ENCODE results near the gene NAV3.

Gene NAV3

GRCh38 chr12:77847680-77848431, 17.2 kb downstream of the NAV3 start:
- Histone ChIP-seq H3K4me1 (ENCODE audit: control insufficient read depth, low read length) (peaks cover 41% of the 10 kb centered on the region), H3K4me2 (ENCODE audit: low read length) (peak overlapping the region; percentile 89), H3K9me2 (replicated peaks; ENCODE audit: control insufficient read depth, low read length) (no peaks in the 10 kb centered on the region), H3K79me2 (ENCODE audit: control insufficient read depth, low read length) (no peaks in the 10 kb centered on the region), H3K4me3 (ENCODE audit: low read length) (peak overlapping the region; percentile 70), H3K27me3 (ENCODE audit: control insufficient read depth, low read length) (no peaks in the 10 kb centered on the region), H4K20me1 (ENCODE audit: control insufficient read depth, insufficient read depth, low read depth, low read length) (no peaks in the 10 kb centered on the region), H3K36me3 (ENCODE audit: control insufficient read depth, low read length) (no peaks in the 10 kb centered on the region), H3F3A (ENCODE audit: control insufficient read depth, insufficient read depth) (peaks cover 14% of the 10 kb centered on the region), H3K27ac (ENCODE audit: low read depth, low read length) (peak overlapping the region; percentile 91), H3K9me3 (ENCODE audit: control insufficient read depth, insufficient read depth, low read length) (no peaks in the 10 kb centered on the region)
- TF ChIP-seq CTCF (IDR thresholded peaks at IDR 0.05; ENCODE audit: low read depth, low read length, poor library complexity, severe bottlenecking) (no peak), EZH2phosphoT487 (IDR thresholded peaks at IDR 0.05; ENCODE audit: borderline replicate concordance, low read length) (no peak)

- Histone ChIP-seq H3K9me2 (replicated peaks; ENCODE audit: control insufficient read depth, low read length) (no peaks in the 10 kb centered on the region), H3K4me1 (ENCODE audit: control insufficient read depth, low read length) (peaks cover 38% of the 10 kb centered on the region)
- TF ChIP-seq EZH2phosphoT487 (IDR thresholded peaks at IDR 0.05; ENCODE audit: borderline replicate concordance, low read length) (no peak), CTCF (IDR thresholded peaks at IDR 0.05; ENCODE audit: low read depth, low read length, poor library complexity, severe bottlenecking) (no peak)
Measured at GRCh38 chr12:77850129-77850528, 19.4 kb downstream of the NAV3 start.

DNA sequence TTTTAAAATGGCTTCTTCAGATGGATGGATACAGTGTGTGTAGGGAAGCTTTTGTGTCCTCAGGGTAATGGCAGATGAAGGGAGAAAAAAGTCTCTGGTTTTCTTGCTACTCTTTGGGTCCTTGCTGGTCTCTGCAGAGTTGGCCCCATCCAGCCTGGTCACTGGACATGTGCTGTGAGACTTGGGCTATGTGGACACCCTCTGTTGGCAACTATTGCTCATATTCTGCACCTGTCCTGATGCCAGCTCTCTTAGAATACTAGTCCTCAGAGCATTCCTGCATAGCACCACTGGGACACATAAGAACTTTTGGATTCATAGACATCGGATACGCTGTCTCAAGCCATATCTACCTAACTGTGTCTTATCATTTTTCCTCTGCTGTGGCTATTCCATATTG, 20.0 kb downstream of the NAV3 start:
- peaks cover 14% of the 10 kb centered on the region for H3F3A ChIP-seq (ENCODE audit: control insufficient read depth, insufficient read depth)
- TF ChIP-seq CTCF (IDR thresholded peaks at IDR 0.05; ENCODE audit: low read depth, low read length, poor library complexity, severe bottlenecking) (no peak), EZH2phosphoT487 (IDR thresholded peaks at IDR 0.05; ENCODE audit: borderline replicate concordance, low read length) (no peak)
- H3K79me2 ChIP-seq (ENCODE audit: control insufficient read depth, low read length), result no peaks in the 10 kb centered on the region
- peaks cover 37% of the 10 kb centered on the region for H3K4me1 ChIP-seq (ENCODE audit: control insufficient read depth, low read length)
- H3K27me3 ChIP-seq (ENCODE audit: control insufficient read depth, low read length), result no peaks in the 10 kb centered on the region
- no peak overlapping the region for H3K27ac ChIP-seq (ENCODE audit: low read depth, low read length)
- H4K20me1 ChIP-seq (ENCODE audit: control insufficient read depth, insufficient read depth, low read depth, low read length), result no peaks in the 10 kb centered on the region
- H3K4me2 ChIP-seq (ENCODE audit: low read length), result no peak overlapping the region
- no peaks in the 10 kb centered on the region for H3K9me2 ChIP-seq (replicated peaks; ENCODE audit: control insufficient read depth, low read length)
- H3K36me3 ChIP-seq (ENCODE audit: control insufficient read depth, low read length), result no peaks in the 10 kb centered on the region
- H3K9me3 ChIP-seq (ENCODE audit: control insufficient read depth, insufficient read depth, low read length), result no peaks in the 10 kb centered on the region
- no peak overlapping the region for H3K4me3 ChIP-seq (ENCODE audit: low read length)

More at GRCh38 chr12:77850129-77850528, 19.4 kb downstream of the NAV3 start:
- H3K4me3 ChIP-seq (ENCODE audit: low read length), result no peak overlapping the region
- no peaks in the 10 kb centered on the region for H3K9me3 ChIP-seq (ENCODE audit: control insufficient read depth, insufficient read depth, low read length)
- no peaks in the 10 kb centered on the region for H3K36me3 ChIP-seq (ENCODE audit: control insufficient read depth, low read length)
- no peak overlapping the region for H3K27ac ChIP-seq (ENCODE audit: low read depth, low read length)
- no peaks in the 10 kb centered on the region for H3K79me2 ChIP-seq (ENCODE audit: control insufficient read depth, low read length)
- H3K27me3 ChIP-seq (ENCODE audit: control insufficient read depth, low read length), result no peaks in the 10 kb centered on the region
- H3F3A ChIP-seq (ENCODE audit: control insufficient read depth, insufficient read depth), result peaks cover 14% of the 10 kb centered on the region
- H4K20me1 ChIP-seq (ENCODE audit: control insufficient read depth, insufficient read depth, low read depth, low read length), result no peaks in the 10 kb centered on the region
- H3K4me2 ChIP-seq (ENCODE audit: low read length), result no peak overlapping the region
